SK-N-SH (cell line): ENCODE results near the gene RASSF8.

Source experiments
- FOXM1 ChIP-seq: IDR thresholded peaks from 2 replicates; pipeline ENCODE4 v1.4.0; 2012; ENCODE audit warnings: low read depth, mild to moderate bottlenecking
- GABPA ChIP-seq: IDR thresholded peaks from 2 replicates; pipeline ENCODE4 v1.4.0; 2012; ENCODE audit warnings: low read depth, mild to moderate bottlenecking
- GATA2 ChIP-seq: sonication (generic); formaldehyde crosslinking; IDR thresholded peaks from 2 replicates; pipeline ENCODE4 v1.5.0; 2020; ENCODE audit warnings: mild to moderate bottlenecking, missing genetic modification reagents
- MXI1 ChIP-seq: IDR thresholded peaks from 2 replicates; pipeline ENCODE4 v1.6.1; 2012; ENCODE audit warnings: mild to moderate bottlenecking, low read depth, low read length, improper control_type of control experiment
- RAD21 ChIP-seq: IDR thresholded peaks from 2 replicates; pipeline ENCODE4 v1.6.1; 2012; ENCODE audit warnings: mild to moderate bottlenecking, low read length
- TAF1 ChIP-seq: IDR thresholded peaks from 2 replicates; pipeline ENCODE4 v1.6.1; 2012; ENCODE audit warnings: low read depth, mild to moderate bottlenecking, low read length, moderate library complexity, borderline replicate concordance
- TEAD4 ChIP-seq: IDR thresholded peaks from 2 replicates; pipeline ENCODE4 v1.4.0; 2012; ENCODE audit warnings: mild to moderate bottlenecking, borderline replicate concordance; ENCODE audit not compliant: insufficient read depth
- YY1 ChIP-seq: IDR thresholded peaks from 2 replicates; pipeline ENCODE4 v1.4.0; 2012; ENCODE audit warnings: low read depth, mild to moderate bottlenecking
- TF ChIP-seq, protein P1 (sequence below): fragments of 200-600 bp; sonication (generic); IDR thresholded peaks from 2 replicates; pipeline ENCODE4 v1.6.1; 2017; ENCODE audit warnings: antibody characterized with exemption, mild to moderate bottlenecking, moderate library complexity

DNA sequence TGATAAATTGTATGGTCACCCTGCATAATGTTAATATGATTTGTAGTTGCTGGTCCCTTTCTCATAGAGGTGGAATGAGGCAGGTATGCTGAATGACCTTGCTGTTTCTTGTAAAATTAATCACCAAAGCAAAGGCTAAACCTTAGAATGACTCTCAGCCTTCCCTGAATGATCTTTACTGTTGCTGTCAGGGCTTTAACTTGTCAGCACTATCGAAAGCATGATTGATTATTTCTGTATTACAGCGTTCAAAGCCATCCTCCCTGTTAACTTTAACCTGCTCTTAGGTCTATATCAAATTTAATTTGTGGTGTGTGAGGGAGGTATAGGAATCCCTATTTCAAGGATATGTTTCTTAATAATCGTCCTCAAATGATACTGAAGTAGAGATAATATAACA is 23.1 kb downstream of the RASSF8 start:
- TF ChIP-seq, protein P1, sequence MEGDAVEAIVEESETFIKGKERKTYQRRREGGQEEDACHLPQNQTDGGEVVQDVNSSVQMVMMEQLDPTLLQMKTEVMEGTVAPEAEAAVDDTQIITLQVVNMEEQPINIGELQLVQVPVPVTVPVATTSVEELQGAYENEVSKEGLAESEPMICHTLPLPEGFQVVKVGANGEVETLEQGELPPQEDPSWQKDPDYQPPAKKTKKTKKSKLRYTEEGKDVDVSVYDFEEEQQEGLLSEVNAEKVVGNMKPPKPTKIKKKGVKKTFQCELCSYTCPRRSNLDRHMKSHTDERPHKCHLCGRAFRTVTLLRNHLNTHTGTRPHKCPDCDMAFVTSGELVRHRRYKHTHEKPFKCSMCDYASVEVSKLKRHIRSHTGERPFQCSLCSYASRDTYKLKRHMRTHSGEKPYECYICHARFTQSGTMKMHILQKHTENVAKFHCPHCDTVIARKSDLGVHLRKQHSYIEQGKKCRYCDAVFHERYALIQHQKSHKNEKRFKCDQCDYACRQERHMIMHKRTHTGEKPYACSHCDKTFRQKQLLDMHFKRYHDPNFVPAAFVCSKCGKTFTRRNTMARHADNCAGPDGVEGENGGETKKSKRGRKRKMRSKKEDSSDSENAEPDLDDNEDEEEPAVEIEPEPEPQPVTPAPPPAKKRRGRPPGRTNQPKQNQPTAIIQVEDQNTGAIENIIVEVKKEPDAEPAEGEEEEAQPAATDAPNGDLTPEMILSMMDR: no peak
- TF ChIP-seq TAF1 (no peak), GATA2 (no peak), GABPA (no peak), MXI1 (no peak), TEAD4 (no peak), RAD21 (no peak), YY1 (no peak), FOXM1 (no peak)
